ENCODE results near the gene TWF2. TPM values are rescaled to one million over a fixed set of nuclear protein-coding genes. Genes with fewer than 3 reads are reported as not detected.

TWF2 gene
- total RNA-seq, 2 donors from 2014 or later: 40.7 to 41.9 TPM

GRCh38 chr3:52185311-52185710 is 53.6 kb downstream of the TWF2 start:
- no peak overlapping the region for H3K27ac Mint-ChIP-seq
- no peak for TF ChIP-seq CTCF (conservative IDR thresholded peaks at IDR 0.05)
- Histone ChIP-seq H3K9ac (ENCODE audit: extremely low read depth, low read length, poor library complexity, severe bottlenecking) (no peak overlapping the region), H3K27me3 (ENCODE audit: control insufficient read depth, insufficient read depth, low read length, poor library complexity, severe bottlenecking) (no peaks in the 10 kb centered on the region), H3K4me3 (ENCODE audit: low read length) (no peak overlapping the region), H3K27ac (ENCODE audit: low read depth, low read length) (no peak overlapping the region), H3K36me3 (ENCODE audit: control insufficient read depth, insufficient read depth, low read length) (no peaks in the 10 kb centered on the region), H3K9me3 (ENCODE audit: control insufficient read depth, low read length) (no peaks in the 10 kb centered on the region), H3K4me1 (ENCODE audit: control insufficient read depth, insufficient read depth, low read length) (no peaks in the 10 kb centered on the region)
- DNase-seq: no peak
- H3K36me3 Mint-ChIP-seq (ENCODE audit: low read depth): no peaks in the 10 kb centered on the region
- WGBS, 2 experiments (ENCODE audit: insufficient coverage in 1 of 2, insufficient read length in 1 of 2): 93% methylated on average over 6 of the region's 6 CpGs
- H3K4me3 Mint-ChIP-seq: no peak overlapping the region
- no peaks in the 10 kb centered on the region for H3K9me3 Mint-ChIP-seq
- H3K4me1 Mint-ChIP-seq: peaks cover 6% of the 10 kb centered on the region
- no peaks in the 10 kb centered on the region for H3K27me3 Mint-ChIP-seq (ENCODE audit: insufficient read depth)

GRCh38 chr3:52184690-52185089 is 54.3 kb downstream of the TWF2 start:
- H3K9me3 ChIP-seq (ENCODE audit: control insufficient read depth, low read length): no peaks in the 10 kb centered on the region
- TF ChIP-seq CTCF (conservative IDR thresholded peaks at IDR 0.05): no peak
- no peak overlapping the region for H3K27ac ChIP-seq (ENCODE audit: low read depth, low read length)
- Mint-ChIP-seq H3K27me3 (ENCODE audit: insufficient read depth) (no peaks in the 10 kb centered on the region), H3K4me1 (peaks cover 6% of the 10 kb centered on the region), H3K36me3 (ENCODE audit: low read depth) (no peaks in the 10 kb centered on the region), H3K9me3 (no peaks in the 10 kb centered on the region), H3K27ac (no peak overlapping the region), H3K4me3 (no peak overlapping the region)
- no peaks in the 10 kb centered on the region for H3K36me3 ChIP-seq (ENCODE audit: control insufficient read depth, insufficient read depth, low read length)
- H3K4me3 ChIP-seq (ENCODE audit: low read length): no peak overlapping the region
- WGBS, 2 experiments (ENCODE audit: insufficient coverage in 1 of 2, insufficient read length in 1 of 2): 93 to 100% methylated on average over 6 to 8 of the region's 8 CpGs
- DNase-seq: no peak
- H3K4me1 ChIP-seq (ENCODE audit: control insufficient read depth, insufficient read depth, low read length): no peaks in the 10 kb centered on the region
- H3K9ac ChIP-seq (ENCODE audit: extremely low read depth, low read length, poor library complexity, severe bottlenecking): no peak overlapping the region
- no peaks in the 10 kb centered on the region for H3K27me3 ChIP-seq (ENCODE audit: control insufficient read depth, insufficient read depth, low read length, poor library complexity, severe bottlenecking)

- no peak for TF ChIP-seq CTCF (conservative IDR thresholded peaks at IDR 0.05)
Measured at GRCh38 chr3:52183786-52184445, 55.0 kb downstream of the TWF2 start.

More at GRCh38 chr3:52183786-52184445, 55.0 kb downstream of the TWF2 start:
- no peak overlapping the region for H3K27ac ChIP-seq (ENCODE audit: low read depth, low read length)
- WGBS, 2 experiments (ENCODE audit: insufficient coverage in 1 of 2, insufficient read length in 1 of 2): 90% methylated on average over 7 of the region's 7 CpGs; no CpG with 5 or more reads in 1 of the 2 experiments
- H3K36me3 Mint-ChIP-seq (ENCODE audit: low read depth): no peaks in the 10 kb centered on the region
- H3K4me1 ChIP-seq (ENCODE audit: control insufficient read depth, insufficient read depth, low read length): no peaks in the 10 kb centered on the region
- peaks cover 6% of the 10 kb centered on the region for H3K4me1 Mint-ChIP-seq
- H3K9me3 ChIP-seq (ENCODE audit: control insufficient read depth, low read length): no peaks in the 10 kb centered on the region
- H3K27ac Mint-ChIP-seq: no peak overlapping the region
- no peaks in the 10 kb centered on the region for H3K9me3 Mint-ChIP-seq
- DNase-seq: no peak
- no peak overlapping the region for H3K4me3 ChIP-seq (ENCODE audit: low read length)
- H3K27me3 ChIP-seq (ENCODE audit: control insufficient read depth, insufficient read depth, low read length, poor library complexity, severe bottlenecking): no peaks in the 10 kb centered on the region
- no peak overlapping the region for H3K9ac ChIP-seq (ENCODE audit: extremely low read depth, low read length, poor library complexity, severe bottlenecking)
- no peaks in the 10 kb centered on the region for H3K36me3 ChIP-seq (ENCODE audit: control insufficient read depth, insufficient read depth, low read length)
- H3K4me3 Mint-ChIP-seq: no peak overlapping the region
- no peaks in the 10 kb centered on the region for H3K27me3 Mint-ChIP-seq (ENCODE audit: insufficient read depth)
